HG03135 (cell line): ENCODE data around the gene YPEL1.
"Not testable (repeated sequence)": the region's sequence is repeated elsewhere in the genome, so short reads cannot be mapped to it uniquely, and the experiment has no call there.

Experiments used
- ATAC-seq: cut with Tn5 transposase; IDR thresholded peaks from one replicate; pipeline ENCODE4 v1.9.1; 2021; ENCODE audit warnings: mild to moderate bottlenecking, moderate library complexity; ENCODE audit not compliant: unreplicated experiment

Gene YPEL1

DNA sequence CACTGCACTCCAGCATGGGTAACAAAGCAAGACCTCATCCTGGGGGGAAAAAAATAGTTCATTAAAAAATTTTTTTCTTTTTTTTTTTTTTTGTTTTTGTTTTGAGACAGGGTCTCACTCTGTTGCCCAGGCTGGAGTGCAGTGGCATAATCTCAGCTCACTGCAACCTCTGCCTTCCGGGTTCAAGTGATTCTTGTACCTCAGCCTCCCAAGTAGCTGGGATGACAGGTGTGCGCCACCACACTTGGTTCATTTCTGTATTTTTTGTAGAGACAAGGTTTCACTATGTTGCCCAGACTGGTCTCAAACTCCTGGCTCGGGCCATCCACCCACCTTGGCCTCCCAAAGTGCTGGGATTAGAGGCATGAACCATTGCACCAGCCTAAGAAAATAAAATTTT lies 11.1 kb downstream of the YPEL1 start:
- ATAC-seq: not testable (repeated sequence)

DNA sequence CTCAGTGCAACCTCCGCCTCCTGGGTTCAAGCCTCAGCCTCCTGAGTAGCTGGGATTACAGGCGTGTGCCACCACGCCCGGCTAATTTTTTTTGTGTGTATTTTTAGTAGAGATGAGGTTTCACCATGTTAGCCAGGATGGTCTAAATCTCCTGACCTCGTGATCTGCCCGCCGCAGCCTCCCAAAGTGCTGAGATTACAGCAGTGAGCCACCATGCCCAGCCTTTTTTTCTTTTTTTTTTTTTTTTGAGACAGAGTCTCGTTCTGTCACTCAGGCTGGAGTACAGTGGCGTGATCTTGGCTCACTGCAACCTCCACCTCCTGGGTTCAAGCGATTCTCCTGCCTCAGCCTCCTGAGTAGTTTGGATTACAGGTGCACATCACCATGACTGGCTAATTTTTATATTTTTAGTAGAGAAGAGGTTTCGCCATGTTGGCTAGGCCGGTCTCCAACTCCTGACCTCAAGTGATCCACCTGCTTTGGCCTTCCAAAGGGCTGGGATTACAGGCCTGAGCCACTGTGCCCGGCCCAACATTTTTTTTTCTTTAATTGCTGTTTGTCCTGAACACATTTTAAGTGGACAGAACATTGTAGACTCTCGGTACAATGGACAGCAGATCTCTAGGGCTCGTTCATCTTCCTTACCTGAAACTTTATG lies 14.3 kb downstream of the YPEL1 start:
- not testable (repeated sequence) for ATAC-seq

DNA sequence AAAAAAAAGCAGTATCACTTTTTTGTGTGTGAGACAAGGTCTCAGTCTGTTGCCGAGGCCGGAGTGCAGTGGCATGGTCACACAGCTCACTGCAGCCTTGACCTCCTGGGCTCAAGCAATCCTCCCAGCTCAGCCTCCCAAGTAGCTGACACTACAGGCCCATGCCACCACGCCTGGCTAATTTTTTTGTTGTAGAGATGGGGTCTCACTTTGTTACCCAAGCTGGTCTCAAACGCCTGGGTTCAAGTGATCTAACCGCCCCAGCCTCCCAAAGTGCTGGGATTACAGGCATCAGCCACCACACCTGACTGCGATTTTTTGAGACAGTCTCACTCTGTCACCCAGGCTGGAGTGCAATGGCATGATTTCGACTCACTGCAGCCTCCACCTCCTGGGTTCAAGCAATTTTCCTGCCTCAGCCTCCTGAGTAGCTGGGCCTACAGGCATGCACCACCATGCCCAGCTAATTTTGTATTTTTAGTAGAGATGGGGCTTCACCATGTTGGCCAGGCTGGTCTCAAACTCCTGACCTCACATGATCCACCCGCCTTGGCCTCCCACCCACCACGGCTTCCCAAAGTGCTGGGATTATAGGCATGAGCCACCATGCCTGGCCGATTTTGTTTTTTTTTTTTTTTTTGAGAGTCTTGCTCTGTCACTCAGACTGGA lies 15.3 kb downstream of the YPEL1 start:
- ATAC-seq: not testable (repeated sequence)

DNA sequence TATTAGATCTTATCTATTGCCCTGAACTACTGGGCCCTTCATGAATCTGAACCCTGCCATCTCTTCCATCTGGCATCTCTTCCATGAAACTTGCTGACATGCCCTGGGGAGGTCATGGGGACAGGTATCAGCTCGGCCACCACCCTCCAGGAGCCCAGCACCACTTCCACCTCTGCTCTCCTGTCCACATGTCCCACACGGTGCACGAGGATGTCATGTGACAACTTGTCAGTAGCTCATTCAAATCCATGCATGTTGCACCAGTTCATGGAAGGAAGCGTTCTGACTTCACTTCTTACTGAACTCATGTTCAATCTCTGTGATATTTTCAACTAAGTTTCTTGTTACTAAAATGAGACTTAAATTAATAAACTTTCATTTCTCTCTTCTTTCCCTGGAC lies 16.6 kb downstream of the YPEL1 start:
- no peak for ATAC-seq

DNA sequence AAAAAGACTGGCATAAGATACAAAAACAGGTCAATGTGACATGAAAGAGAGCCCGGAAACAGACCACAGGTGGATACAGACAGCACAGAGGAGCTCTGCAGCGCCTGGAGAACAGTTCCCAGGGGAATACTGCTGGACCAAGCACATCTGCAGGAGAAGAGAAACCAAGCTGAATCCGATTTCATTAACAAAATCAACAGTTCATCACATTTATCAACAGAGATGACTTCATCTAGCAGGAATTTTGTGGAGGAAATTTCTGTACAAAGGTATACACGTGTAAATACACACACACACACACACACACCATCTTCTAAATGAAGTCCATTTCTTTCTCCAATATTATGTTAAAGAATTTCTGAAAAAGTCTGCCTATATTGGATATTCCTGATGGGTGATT lies 17.1 kb downstream of the YPEL1 start:
- ATAC-seq: no peak

DNA sequence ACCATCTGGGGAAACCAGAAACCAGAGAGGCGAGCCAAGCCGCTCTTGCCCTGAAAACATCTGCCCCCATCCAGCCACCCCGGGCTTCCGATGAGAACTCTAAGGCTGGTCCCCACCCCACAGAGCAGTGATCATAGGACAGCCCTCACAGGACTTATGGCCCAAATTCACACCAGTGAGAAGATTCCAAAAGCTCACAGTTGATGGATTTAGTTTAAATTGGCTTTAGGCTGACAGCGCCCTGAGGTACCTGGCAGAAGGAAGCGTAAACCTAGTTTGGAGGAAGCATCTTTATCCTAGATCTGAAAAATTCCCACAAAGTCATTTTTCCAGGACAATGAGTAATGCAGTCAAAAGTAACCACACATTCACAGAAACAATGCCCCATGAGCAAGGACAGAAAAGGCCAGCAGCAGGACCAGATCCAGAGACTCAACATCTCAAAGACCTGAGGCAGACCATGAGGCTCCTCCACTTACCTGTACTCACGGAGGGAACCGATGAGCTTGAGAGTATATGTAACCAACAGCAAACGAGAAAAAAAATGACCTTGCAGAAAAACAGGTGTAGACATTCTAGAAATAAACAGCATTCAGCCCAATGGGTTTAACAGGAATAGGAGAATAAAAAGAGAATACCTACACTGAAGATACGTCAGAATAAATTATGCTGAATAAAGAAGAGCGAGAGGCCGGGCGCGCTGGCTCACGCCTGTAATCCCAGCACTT lies 19.0 kb downstream of the YPEL1 start:
- not testable (repeated sequence) for ATAC-seq

DNA sequence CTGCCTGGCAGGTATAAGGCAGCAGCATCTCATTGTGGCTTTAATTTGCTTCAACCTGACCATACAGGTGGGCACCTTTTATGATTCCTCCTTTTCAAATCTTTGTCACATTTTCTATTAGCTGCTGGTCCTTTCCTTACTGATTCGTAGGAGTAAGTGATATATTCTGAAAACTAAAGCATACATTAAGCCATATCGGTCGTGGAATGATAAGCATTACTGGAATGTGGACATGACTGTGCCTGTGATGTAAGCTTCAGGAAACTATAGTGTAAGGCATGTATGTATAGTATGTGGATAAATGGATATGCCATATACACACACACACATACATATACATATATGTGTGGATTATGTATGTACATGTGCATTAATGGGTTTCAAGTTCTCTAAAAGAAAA lies 20.8 kb downstream of the YPEL1 start:
- no peak for ATAC-seq

DNA sequence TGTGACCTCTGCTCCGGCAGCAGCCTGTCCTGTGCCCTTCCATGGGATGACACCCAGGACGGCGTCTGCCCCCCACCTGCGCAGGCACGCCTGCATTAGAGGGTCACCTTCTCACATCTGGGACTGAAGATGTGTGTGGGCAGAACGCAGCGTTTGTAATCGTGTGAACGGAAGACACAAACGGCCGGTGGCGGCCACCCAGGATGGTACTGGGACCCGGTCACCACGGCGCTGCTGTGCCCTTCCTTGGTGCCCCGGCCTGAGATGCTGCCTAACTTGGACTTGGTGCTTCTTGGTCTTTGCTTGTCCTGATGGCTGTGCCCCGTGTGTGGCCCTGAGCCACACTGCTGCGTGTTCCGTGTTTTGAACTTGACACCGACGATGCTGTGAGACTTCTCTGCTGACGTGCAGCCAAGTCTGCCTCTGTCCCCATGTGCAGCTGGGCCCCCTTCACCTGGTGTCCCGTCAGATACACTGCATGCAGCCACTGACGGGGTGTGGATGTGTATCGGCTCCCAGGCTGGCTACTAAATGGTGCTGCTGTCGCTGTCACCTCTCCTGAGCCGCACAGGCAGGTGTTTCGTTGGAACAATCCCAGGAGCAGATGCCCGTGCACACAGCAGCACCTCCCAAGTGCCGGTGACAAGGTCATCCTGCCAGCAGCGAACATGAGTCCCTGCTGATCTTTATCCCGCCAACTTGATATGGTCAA lies 21.4 kb downstream of the YPEL1 start:
- no peak for ATAC-seq

DNA sequence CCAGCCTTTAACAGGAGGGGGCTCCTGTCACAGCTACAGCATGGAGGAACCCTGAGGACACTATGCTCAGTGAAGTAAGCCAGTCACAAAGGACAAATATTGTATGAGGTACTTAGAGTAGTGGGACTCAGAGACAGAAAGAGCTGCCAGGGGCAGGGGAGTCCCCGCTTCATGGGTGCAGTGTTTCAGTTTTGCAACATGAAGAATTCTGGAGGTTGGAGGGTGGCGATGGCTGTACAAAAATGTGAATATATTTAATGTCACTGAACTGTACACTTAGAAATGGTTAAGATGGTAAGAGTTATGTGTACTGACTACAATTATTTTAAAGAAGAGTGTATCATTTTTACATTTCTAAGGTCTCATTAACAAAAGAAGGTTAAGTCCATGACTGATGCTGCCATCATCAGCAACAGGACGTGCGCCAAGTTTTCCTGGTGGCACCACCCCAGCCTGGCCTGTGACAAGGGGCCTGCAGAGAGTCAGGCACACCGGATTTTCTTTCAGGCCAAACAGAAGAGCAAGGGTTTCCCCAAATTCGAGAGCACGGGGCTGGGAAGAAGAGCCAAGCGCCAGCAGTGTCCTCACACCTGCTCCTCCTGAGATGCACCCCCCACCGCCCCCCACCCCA lies 22.1 kb downstream of the YPEL1 start:
- no peak for ATAC-seq

DNA sequence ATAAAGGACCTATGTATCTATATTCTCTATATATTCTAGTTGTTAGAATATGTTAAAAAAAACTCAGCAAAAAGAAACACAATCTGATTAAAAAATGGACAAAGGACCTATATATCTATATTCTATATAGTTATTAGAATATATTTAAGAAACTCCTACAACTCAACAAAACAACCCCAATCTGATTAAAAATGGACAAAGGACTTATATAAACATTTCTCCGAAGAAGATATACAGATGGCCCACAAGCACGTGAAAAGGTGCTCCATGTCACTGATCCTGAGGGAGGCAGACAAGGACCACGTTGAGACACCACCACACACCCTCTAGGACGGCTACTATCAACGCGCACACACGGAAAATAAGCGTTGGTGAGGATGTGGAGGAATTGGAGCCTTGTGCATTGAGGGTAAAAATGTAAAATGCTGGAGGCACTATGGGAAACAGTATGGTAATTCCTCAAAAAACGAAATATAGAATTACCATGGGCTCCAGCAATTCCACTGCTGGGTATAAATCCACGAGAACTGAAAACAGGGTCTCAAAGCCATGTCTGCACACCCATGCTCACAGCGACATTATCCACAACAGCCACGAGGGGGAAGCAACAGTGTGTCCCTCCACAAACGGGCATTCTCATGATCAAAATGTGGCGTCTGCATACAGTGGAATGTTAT lies 22.7 kb downstream of the YPEL1 start:
- no peak for ATAC-seq

DNA sequence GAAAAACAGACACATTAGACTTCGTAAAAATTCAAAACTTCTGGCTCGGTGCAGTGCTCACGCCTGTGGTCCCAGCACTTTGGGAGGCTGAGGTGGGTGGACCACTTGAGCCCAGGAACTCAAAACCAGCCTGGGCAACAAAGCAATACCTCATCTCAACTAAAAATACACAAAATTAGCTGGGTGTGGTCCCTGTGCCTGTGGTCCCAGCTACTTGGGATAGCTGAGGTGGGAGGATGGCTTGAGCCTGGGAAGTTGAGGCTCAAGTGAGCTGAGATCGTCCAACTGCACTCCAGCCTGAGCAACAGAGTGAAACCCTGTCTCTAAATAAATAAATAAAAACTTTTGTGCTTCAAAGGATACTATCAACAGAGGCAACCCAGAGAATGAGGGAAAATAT lies 23.7 kb downstream of the YPEL1 start:
- no peak for ATAC-seq

DNA sequence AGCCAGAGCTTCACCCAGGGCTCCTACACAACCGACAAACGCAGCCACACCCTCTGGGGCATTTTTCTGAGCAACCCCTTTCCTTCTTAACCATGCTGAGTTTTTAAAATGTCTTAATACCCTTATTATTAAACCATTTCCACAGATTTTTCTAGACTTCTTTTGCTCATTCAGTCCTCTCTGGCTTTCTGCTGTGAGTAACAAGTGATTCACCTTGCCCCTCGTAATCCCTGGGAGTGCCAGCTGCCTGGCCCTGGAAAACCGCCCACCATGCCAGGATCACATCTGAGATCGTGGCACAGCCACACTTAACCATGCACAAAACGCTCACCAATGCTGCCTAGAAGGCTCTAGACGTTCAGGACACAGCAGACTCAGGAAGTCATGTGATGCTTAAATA lies 25.4 kb downstream of the YPEL1 start:
- no peak for ATAC-seq

DNA sequence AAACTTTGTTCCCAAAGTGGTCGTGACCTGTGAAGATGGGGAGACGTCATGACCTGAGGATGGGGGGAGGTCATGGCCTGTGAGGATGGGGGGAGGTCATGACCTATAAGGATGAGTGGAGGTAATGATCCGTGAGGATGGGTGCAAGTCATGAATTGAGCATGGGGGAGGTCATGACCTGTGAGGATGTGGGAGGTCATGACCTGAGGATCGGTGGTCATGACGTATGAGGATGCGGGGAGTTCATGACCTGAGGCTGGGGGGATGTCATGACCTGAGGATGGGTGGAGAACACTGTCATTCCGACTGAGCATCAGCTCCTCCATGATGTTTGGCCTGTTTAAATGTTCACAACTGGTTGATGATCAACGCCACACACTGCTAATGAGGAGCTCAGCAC lies 25.9 kb downstream of the YPEL1 start:
- ATAC-seq: no peak

DNA sequence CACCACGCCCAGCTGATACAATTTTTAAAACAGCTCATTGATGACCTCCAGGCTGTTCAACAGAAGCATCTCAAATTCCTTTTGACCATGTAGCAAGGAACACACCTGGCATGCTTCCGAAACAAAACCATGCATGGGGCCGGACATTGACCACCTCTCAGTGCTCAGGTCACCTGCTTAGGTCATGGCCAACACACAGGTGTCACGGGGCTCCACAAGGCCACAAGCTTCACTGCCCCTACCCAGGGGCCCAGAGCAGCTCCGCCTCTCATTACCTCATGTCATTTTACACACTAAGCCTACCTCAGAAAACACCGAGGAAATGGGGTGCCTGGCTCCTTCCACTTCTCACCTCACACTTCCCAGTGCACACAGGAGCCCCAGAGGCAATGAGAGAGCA lies 26.6 kb downstream of the YPEL1 start:
- no peak for ATAC-seq

DNA sequence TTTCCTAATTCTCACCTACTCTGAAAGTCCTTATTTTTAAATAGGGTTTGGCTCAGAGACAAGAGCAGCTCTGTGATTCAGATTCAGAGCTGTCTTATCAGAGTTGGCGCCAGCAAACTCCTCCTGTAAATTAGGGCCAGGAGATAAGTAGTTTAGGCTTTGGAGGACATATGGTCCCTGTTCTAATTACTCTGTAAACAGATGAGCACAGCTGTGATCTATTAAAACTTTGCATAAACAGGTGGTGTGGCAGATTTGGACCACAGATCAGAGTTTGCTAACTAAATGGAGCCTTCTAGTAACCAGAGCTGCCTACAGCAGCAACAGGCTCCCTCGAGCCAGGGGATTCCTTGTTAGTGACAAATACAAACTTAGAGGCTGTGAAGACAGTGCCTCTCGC lies 27.9 kb downstream of the YPEL1 start:
- no peak for ATAC-seq

DNA sequence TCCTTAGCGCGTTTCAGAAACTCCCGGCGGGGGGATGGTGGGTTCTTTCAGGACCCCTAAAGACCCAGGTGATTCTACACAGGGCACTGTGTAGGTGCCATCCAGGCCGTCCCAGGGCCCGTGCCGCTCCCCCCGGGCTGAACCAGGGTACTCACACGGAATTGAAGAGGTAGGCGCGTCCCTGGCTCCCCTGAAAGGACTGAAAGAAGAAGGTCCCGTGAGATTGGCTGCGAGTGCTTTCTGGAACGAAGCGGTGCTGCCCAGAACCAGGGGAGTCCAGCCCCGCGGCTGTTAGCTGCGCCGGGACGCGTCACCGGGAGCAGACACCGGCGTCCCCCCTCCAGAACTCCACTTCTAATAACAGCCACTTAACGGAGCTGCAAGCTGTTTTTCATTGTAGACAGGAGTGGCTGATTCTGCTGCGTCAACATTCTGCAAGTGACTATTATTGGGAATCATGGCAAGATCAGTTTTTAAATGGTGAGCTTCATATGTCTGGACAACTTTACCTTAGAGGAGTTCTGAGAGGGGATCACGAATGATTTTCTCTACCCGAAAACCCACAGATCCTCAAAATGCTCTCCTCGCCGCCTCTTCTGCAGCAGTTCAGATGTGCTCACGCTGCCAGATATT lies 31.8 kb downstream of the YPEL1 start:
- ATAC-seq: no peak

DNA sequence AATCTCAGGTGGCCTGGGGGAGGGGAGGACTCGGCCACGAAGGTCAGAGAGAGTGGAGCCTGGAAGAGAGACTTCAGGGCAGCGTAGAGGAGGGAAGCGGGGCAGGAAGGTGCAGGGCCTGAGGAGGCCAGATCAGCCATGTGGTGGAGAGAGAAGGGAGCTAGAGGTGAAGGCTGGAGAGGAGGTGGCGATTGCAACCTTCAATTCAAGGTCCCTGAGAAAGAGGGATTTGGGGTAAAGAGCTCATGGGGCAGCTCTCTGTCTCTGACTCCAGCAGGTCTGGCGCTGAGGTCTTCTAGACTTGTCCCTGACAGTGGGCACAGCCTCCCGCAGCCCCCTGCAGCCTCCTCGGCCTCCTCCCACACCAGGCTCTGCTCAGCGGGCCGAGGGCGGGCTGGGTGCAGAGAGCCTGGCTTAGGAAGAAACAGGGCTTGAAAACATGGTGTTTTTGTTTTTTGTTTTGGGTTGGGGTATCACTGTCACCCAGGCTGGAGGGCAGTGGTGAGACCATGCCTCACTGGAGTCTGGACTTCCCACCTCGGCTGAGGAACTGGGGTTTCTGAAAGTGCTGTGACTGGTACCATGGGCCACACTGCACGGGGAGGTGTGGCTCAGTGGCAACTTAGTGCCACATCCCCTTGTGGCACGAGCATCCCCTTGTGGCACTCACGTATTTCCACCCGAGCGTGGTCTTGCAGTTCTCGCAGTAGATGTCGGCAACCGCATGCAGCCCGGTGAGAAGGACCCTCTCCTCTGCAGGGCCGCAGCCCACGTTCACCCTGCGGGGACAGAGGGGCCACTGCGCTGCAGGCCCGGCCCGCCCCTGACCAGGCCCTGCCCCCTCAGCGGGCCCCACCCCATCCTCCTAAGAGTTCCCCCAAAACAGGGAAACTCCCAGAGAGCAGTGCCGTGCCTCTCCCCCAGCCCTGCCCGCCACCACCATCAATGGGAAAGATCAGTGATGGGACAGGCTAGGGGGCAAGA lies 32.6 kb downstream of the YPEL1 start:
- ATAC-seq: no peak

DNA sequence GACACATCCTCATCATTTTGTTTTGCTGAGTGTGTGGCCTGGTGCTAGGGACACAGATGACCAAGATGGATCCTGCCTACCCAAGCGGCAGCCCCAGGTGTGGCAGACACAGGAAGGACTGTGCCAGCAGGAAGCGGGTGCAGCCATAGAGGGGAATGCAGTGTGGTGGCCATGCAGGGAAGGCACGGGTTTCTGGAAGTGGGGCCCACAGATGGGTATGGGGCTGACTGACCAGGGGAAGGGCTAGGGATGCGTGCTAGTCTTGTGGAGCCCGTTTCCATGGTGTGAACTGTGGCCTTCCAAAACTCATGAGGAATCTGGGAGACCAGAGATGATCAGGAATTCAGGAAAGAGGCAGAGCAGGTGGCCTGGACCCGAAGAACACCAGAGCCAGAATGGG lies 33.5 kb downstream of the YPEL1 start:
- ATAC-seq: no peak

DNA sequence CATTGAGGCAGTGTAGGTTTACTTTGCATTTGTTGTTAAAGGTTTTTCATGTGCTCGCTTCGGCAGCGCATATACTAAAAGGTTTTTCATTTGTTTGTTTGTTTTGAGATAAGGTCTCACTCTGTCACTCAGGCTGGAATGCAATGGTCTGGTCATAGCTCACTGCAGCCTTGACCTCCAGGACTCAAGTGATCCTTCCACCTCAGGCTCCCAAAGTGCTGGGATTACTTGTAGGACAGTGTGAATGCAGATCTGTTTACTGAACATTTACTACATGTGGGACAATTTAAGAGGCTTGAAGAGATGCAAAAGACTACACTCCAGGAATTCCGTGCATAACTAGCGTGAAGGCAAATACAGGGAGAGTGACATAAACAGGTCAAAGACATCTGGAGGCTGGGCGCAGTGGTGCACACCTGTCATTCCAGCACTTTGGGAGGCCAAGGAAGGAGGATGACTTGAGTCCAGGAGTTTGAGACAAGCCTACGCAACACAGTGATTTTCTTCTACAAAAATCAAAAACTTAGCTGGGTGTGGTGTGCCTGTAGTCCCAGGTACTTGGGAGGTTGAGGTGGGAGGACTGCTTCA lies 34.1 kb downstream of the YPEL1 start:
- ATAC-seq: no peak
